MCF 10A (cell line): Measurements from ENCODE around the gene RARS2. TPM values are rescaled to one million over a fixed set of nuclear protein-coding genes. Genes with fewer than 3 reads are reported as not detected.
"Not testable (repeated sequence)": the region's sequence is repeated elsewhere in the genome, so short reads cannot be mapped to it uniquely, and the experiment has no call there.

ENCODE experiments used
- BruUV-seq: library from RNA; stranded (reverse); fragments of 400-500 nt; replicated peaks from 2 replicates; lab custom pipeline; 2021; lab: Mats Ljungman, UMichigan
- CTCF ChIA-PET: fragments of 300-600 bp; sonication (Branson Sonifier 250); formaldehyde crosslinking; extraction: SDS; loops from one replicate; lab custom pipeline; 2021; ENCODE audit warnings: antibody characterized with exemption, inconsistent platforms; lab: Yijun Ruan, JAX
- POLR2A ChIA-PET: fragments of 300-600, 350-650 bp; sonication (Branson Sonifier 250); formaldehyde crosslinking; extraction: SDS; loops from one replicate; lab custom pipeline; 2020; ENCODE audit warnings: antibody characterized with exemption, inconsistent platforms; lab: Yijun Ruan, JAX
- DNase-seq: peaks from one replicate; pipeline ENCODE4 v3.0.0-alpha.2; 2018; ENCODE audit not compliant: unreplicated experiment
- H3K27ac Mint-ChIP-seq: one replicate; pipeline ENCODE4 v1.8.0; 2022; ENCODE audit warnings: mild to moderate bottlenecking, low read depth, mixed read lengths; ENCODE audit not compliant: unreplicated experiment
- H3K27me3 Mint-ChIP-seq: one replicate; pipeline ENCODE4 v1.8.0; 2022; ENCODE audit warnings: mixed read lengths; ENCODE audit not compliant: insufficient read depth, unreplicated experiment
- H3K36me3 Mint-ChIP-seq: one replicate; pipeline ENCODE4 v1.8.0; 2022; ENCODE audit warnings: mild to moderate bottlenecking, moderate library complexity, mixed read lengths; ENCODE audit not compliant: insufficient read depth, unreplicated experiment
- H3K4me1 Mint-ChIP-seq: one replicate; pipeline ENCODE4 v1.8.0; 2022; ENCODE audit warnings: mixed read lengths; ENCODE audit not compliant: insufficient read depth, unreplicated experiment
- H3K4me3 Mint-ChIP-seq: one replicate; pipeline ENCODE4 v1.8.0; 2022; ENCODE audit warnings: mild to moderate bottlenecking, moderate library complexity, mixed read lengths; ENCODE audit not compliant: unreplicated experiment
- H3K9me3 Mint-ChIP-seq: one replicate; pipeline ENCODE4 v1.8.0; 2022; ENCODE audit warnings: mixed read lengths; ENCODE audit not compliant: unreplicated experiment
- CTCF ChIP-seq: fragments of 200-600 bp; IDR thresholded peaks from one replicate; pipeline ENCODE4 v1.8.0; 2022; ENCODE audit warnings: antibody characterized with exemption, mild to moderate bottlenecking; ENCODE audit not compliant: unreplicated experiment
- intact Hi-C: fragments of 100-400 bp; cut with micrococcal nuclease; formaldehyde crosslinking; loops from 2 replicates; pipeline ENCODE4 v1.14.1; 2022
- total RNA-seq: library from RNA; stranded (reverse); gene quantifications from 2 replicates; pipeline ENCODE4 v1.2.3, GENCODE V29; 2022

Gene RARS2
- total RNA-seq, 1 experiment from 2014 or later: 29.9 TPM

GRCh38 chr6:87501809-87502572 is 87.8 kb downstream of the RARS2 start:
- TF ChIP-seq CTCF: no peak
- H3K9me3 Mint-ChIP-seq: no peaks in the 10 kb centered on the region
- BruUV-seq: no TSS peak
- H3K36me3 Mint-ChIP-seq: peaks cover 41% of the 10 kb centered on the region
- H3K27me3 Mint-ChIP-seq: no peaks in the 10 kb centered on the region
- no peaks in the 10 kb centered on the region for H3K4me1 Mint-ChIP-seq
- intact Hi-C loops: no loop called here
- DNase-seq: no peak
- ChIA-PET POLR2A (no interaction called here), CTCF (interaction anchor here (0.8 kb wide), 1 partner anchor 10 kb away, joined by 4 read pairs; no protein-coding TSS in a partner anchor)
- H3K4me3 Mint-ChIP-seq: no peak overlapping the region
- no peak overlapping the region for H3K27ac Mint-ChIP-seq

- intact Hi-C loops: no loop called here
- H3K27ac Mint-ChIP-seq: no peak overlapping the region
- no peaks in the 10 kb centered on the region for H3K9me3 Mint-ChIP-seq
- H3K4me1 Mint-ChIP-seq: no peaks in the 10 kb centered on the region
- peaks cover 17% of the 10 kb centered on the region for H3K36me3 Mint-ChIP-seq
- no peak overlapping the region for H3K4me3 Mint-ChIP-seq
- POLR2A ChIA-PET: no interaction called here
- H3K27me3 Mint-ChIP-seq: no peaks in the 10 kb centered on the region
- CTCF ChIA-PET: interaction anchor here (0.7 kb wide), 1 partner anchor 286 kb away, joined by 6 read pairs; no protein-coding TSS in a partner anchor
- no TSS peak for BruUV-seq
- TF ChIP-seq CTCF: no peak
- no peak for DNase-seq
Measured at GRCh38 chr6:87498048-87498447, 91.7 kb downstream of the RARS2 start.

GRCh38 chr6:87494761-87495422 is 94.9 kb downstream of the RARS2 start:
- no peak overlapping the region for H3K4me3 Mint-ChIP-seq
- no TSS peak for BruUV-seq
- no peak overlapping the region for H3K27ac Mint-ChIP-seq
- no peaks in the 10 kb centered on the region for H3K27me3 Mint-ChIP-seq
- no peaks in the 10 kb centered on the region for H3K4me1 Mint-ChIP-seq
- H3K36me3 Mint-ChIP-seq: peaks cover 18% of the 10 kb centered on the region
- TF ChIP-seq CTCF: no peak
- H3K9me3 Mint-ChIP-seq: no peaks in the 10 kb centered on the region
- intact Hi-C loops: no loop called here
- no peak for DNase-seq
- ChIA-PET POLR2A (interaction anchor here (0.6 to 0.7 kb wide), 2 partner anchors 32 to 974 kb away, joined by 3 read pairs; no protein-coding TSS in a partner anchor), CTCF (interaction anchor here (0.6 to 2.1 kb wide), 4 partner anchors 14 to 179 kb away, joined by 3 to 5 read pairs (median 3); no protein-coding TSS in a partner anchor)

- H3K9me3 Mint-ChIP-seq, H3K4me3 Mint-ChIP-seq, H3K4me1 Mint-ChIP-seq, intact Hi-C loops, H3K36me3 Mint-ChIP-seq, BruUV-seq, H3K27me3 Mint-ChIP-seq, H3K27ac Mint-ChIP-seq, DNase-seq: not testable (repeated sequence)
- ChIA-PET POLR2A (interaction anchor here (0.6 kb wide), 1 partner anchor 498 kb away, joined by 3 read pairs; no protein-coding TSS in a partner anchor), CTCF (interaction anchor here (0.6 to 0.8 kb wide), 3 partner anchors 111 to 1387 kb away, joined by 3 read pairs; no protein-coding TSS in a partner anchor)
Measured at GRCh38 chr6:87489326-87489725, 100.5 kb downstream of the RARS2 start.
